GM10248 (cell line): ENCODE results near the gene YJEFN3.
A peak's percentile ranks its signal among the peaks of the same experiment; 100 is the strongest.

Experiments
- CTCF ChIA-PET: fragments of 300-600 bp; sonication (Branson Sonifier 250); formaldehyde crosslinking; extraction: SDS; loops from one replicate; lab custom pipeline; 2021; ENCODE audit warnings: antibody characterized with exemption; lab: Yijun Ruan, JAX
- POLR2A ChIA-PET: fragments of 350-650 bp; sonication (Branson Sonifier 250); formaldehyde crosslinking; extraction: SDS; loops from one replicate; lab custom pipeline; 2020; ENCODE audit warnings: antibody characterized with exemption; lab: Yijun Ruan, JAX
- DNase-seq: peaks from one replicate; pipeline ENCODE4 v3.0.0; 2012; ENCODE audit errors: extremely low spot score
- TF ChIP-seq, protein P1 (sequence below): IDR thresholded peaks from 2 replicates; pipeline ENCODE4 v1.5.1; 2012; ENCODE audit warnings: mild to moderate bottlenecking, low read depth; ENCODE audit errors: extremely low read depth, missing control alignments, control extremely low read depth

Gene YJEFN3

DNA sequence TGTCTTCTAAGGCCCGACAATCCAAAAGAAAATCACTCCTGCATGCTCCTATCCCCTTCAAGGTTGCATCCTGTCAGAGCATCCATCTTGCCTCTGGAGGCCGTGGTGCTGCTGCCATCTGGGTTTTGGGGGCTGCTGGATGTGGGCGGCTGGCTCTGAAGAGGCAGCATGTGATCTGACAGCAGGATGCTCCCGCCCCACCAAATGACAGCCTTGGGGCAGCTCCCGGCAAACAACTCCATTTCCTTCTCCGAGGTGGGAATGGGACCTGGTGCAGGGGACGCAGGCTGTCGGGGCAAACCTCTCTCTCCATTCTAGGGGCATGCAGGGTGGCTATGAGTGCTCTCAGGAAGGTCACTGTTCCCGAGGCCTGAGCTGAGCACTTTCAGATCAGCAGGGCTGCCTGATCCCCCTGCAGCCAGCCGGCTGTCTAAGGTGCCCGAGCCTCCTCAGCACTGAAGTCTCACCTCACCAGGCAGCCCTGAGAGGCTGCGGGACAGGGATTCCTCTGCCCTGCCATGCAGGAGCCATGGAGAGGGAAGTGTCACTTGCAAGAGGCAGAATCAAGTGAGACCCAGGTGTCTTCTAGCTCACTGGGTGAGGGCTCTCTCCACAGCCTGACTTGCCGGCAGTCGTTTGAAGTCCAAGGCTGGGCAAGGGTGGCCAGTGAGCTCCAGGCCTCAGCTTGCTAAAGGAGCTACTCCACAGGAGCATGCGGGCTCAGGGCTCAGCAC is 42.2 kb upstream of the YJEFN3 start:
- no peak for DNase-seq
- ChIA-PET POLR2A (no interaction called here), CTCF (interaction anchor here (0.9 to 8.5 kb wide), 4 partner anchors 8 to 121 kb away, joined by 3 to 220 read pairs (median 4); partner anchors contain the start of gene GATAD2A)
- TF ChIP-seq, protein P1, sequence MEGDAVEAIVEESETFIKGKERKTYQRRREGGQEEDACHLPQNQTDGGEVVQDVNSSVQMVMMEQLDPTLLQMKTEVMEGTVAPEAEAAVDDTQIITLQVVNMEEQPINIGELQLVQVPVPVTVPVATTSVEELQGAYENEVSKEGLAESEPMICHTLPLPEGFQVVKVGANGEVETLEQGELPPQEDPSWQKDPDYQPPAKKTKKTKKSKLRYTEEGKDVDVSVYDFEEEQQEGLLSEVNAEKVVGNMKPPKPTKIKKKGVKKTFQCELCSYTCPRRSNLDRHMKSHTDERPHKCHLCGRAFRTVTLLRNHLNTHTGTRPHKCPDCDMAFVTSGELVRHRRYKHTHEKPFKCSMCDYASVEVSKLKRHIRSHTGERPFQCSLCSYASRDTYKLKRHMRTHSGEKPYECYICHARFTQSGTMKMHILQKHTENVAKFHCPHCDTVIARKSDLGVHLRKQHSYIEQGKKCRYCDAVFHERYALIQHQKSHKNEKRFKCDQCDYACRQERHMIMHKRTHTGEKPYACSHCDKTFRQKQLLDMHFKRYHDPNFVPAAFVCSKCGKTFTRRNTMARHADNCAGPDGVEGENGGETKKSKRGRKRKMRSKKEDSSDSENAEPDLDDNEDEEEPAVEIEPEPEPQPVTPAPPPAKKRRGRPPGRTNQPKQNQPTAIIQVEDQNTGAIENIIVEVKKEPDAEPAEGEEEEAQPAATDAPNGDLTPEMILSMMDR: no peak

DNA sequence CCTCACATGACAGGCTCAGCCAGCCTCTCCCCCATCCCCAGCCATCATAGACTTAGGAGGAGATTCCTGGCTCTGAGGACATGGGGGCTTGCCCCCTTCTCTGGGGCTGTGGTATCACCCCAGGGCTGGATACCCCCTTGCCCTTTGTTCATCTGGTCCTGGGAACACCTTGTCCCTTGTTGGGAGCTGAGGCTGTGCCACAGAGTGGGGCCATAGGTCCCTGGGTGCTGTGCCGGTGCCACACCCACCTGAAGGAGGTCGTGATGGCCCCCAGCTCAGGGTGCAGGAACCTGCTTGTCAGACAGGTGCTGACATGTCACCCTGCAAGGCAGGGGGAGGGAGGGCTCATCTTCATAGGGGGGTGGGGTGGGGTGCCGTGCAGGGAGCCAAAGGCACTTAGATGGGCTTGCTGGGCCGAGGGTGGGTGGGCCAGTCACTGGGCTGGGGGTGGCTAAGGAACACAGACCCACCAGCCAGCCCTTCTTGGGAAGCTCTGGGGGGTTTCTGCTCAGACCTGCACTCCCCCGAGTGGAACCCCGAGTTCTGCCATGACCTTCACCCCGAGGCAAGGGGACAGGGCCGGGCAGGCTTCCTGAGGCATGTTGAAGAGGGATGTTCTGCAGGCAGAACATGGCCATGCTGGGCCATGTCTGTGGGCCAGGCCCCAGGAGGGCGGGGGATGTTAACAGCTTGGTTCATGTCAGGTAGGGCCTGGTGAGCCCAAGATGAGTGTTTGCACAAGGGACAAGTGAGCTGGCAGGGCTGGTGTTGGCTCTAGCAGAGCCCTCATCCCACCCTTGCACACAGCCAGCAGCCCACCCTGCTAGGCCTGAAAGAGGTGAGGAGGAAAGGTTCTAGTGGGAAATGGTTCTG is 41.4 kb upstream of the YJEFN3 start:
- ChIA-PET POLR2A (interaction anchor here (1.2 kb wide), 1 partner anchor 82 kb away, joined by 3 read pairs; the partner anchor contains the start of gene GATAD2A), CTCF (interaction anchor here (0.9 to 8.5 kb wide), 6 partner anchors 9 to 121 kb away, joined by 3 to 220 read pairs (median 4); partner anchors contain the start of gene GATAD2A)
- TF ChIP-seq, protein P1: no peak
- no peak for DNase-seq

DNA sequence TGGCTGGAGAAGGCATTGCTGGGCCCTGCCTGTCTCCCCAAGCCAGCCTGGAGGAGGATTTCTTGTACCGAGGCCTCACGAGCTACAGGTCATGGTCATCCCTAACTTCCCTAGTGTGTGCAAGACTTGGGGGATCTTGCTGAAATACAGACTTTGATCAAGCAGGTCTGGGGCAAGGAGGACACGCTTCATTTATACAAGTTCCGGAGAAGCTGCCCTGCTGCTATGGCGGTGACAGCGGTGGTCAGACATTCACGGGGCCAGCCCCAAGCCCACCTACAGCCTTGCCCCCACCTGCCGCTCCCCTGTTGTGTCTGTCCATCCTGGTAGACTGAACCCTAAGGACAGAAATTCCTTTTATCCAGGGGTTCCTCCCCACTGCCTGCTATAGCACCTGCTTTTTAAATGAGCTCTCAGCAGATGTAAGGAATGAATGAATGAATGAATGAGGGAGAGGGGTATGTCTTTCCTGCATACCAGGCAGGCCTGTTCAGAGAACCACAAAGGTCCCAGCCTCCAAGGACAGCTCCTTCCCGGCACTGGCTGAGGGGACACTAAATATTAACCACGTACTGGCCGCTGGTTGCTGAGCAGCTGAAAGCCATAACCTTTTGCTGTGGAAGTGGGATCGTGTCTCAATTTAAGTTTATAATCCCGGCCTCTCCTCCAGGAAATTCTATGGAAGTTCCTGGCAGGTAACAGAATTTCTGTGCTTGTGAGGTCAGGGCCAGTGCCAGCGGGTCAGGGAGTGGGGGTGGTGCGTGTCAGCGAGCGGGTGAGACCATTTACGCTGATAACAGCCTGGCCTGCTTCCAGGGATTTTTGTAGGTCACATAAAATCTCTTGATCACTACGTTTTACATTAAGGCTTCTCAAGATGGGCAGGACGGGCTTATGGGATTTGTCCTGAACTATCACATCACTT is 40.5 kb upstream of the YJEFN3 start:
- TF ChIP-seq, protein P1: no peak
- CTCF ChIA-PET: interaction anchor here (0.9 to 8.5 kb wide), 11 partner anchors 8 to 133 kb away, joined by 3 to 220 read pairs (median 4); partner anchors contain the start of gene GATAD2A
- POLR2A ChIA-PET: interaction anchor here (1.2 kb wide), 1 partner anchor 83 kb away, joined by 3 read pairs; the partner anchor contains the start of gene GATAD2A
- no peak for DNase-seq

DNA sequence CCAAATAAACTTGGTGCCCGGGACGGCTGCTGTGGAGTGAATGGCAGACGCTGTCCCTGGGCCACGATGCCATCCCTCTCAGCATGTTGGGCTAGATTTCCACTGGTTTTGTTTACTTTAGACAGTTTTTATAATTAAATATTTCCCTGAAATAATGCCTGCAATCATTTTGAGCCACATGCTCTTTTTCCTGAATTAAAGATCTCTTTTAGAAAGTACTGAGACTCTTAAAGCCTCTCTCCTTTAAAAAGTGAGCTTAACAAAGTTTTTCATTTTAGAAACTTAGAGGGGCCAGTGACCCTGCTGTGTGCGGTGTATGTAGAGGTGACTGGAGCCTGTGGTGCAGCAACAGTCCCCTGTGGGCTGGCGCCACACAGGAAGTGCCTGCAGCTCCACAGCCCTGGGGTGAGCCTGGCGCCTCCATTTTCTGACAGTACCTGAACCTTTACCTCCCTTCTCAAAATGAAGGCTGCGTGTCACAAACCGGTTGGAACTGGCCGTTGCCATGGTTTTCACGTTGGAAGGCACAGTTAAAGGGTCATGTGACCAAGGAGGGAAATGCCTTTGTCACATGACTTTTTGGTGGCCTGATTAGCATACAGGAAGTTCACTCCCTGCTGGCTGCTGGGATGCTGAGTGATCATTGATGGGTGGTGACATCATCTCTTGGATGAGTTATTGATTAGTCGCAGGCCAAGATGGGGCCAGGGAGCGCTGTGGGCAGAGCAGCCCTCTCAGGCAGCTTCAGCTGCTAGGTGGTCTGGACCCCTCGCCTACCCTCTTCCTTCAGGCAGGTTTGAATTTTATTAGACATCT is 39.6 kb upstream of the YJEFN3 start:
- ChIA-PET CTCF (interaction anchor here (1.0 to 8.5 kb wide), 22 partner anchors 9 to 346 kb away, joined by 3 to 220 read pairs (median 8); partner anchors contain the start of genes GATAD2A and GMIP), POLR2A (no interaction called here)
- DNase-seq: peak; percentile 67
- TF ChIP-seq, protein P1: no peak

DNA sequence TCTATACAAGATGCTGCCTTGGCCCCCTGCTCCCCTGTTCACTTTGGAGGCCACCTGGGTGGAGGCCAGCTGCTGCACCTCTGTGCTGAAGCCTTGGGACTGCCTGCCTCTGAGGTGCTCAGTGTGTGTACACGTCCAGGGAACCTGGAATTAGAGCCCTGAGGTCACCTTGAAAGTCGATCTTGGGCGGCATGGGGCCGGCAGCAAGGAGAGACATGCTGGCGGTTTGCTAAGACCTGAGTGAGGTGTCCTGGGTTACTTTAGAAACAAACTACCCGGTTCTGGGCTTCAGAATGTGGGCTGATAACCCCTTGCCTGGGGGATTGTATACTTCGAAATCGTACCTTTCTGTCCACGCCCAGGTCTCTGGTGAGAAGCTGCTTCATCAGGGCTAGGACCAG is 38.9 kb upstream of the YJEFN3 start:
- TF ChIP-seq, protein P1: no peak
- POLR2A ChIA-PET: no interaction called here
- CTCF ChIA-PET: interaction anchor here (0.6 to 8.5 kb wide), 40 partner anchors 9 to 346 kb away, joined by 3 to 220 read pairs (median 8); partner anchors contain the start of genes GATAD2A, GMIP, NDUFA13 and TSSK6
- DNase-seq: no peak
